HG02852 (cell line): ENCODE measurements around the gene R3HDM4.
"Not testable (repeated sequence)": the region's sequence is repeated elsewhere in the genome, so short reads cannot be mapped to it uniquely, and the experiment has no call there.

Experiments used
- ATAC-seq: cut with Tn5 transposase; IDR thresholded peaks from one replicate; pipeline ENCODE4 v1.9.1; 2021; ENCODE audit warnings: mild to moderate bottlenecking, moderate library complexity; ENCODE audit not compliant: unreplicated experiment

R3HDM4 gene

DNA sequence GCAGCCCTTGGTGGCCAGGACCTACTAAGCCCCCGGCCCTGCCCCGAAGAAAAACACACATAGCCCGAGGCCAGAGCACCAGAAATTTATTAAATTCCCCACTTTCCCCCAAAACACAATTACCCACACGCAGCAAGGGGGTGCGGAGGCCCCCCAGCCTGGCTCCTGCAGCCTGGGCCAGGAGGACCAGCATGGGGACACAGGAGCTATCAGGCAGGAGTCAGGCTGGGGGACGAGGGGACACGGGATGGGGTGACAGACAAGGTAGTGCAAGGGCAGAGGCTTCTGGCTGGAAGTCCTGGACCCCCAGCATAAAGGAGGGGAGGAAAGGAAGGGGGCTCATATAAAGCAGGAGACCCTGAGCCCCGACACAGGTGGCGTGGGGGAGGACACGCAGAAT lies 16.6 kb downstream of the R3HDM4 start:
- no peak for ATAC-seq

DNA sequence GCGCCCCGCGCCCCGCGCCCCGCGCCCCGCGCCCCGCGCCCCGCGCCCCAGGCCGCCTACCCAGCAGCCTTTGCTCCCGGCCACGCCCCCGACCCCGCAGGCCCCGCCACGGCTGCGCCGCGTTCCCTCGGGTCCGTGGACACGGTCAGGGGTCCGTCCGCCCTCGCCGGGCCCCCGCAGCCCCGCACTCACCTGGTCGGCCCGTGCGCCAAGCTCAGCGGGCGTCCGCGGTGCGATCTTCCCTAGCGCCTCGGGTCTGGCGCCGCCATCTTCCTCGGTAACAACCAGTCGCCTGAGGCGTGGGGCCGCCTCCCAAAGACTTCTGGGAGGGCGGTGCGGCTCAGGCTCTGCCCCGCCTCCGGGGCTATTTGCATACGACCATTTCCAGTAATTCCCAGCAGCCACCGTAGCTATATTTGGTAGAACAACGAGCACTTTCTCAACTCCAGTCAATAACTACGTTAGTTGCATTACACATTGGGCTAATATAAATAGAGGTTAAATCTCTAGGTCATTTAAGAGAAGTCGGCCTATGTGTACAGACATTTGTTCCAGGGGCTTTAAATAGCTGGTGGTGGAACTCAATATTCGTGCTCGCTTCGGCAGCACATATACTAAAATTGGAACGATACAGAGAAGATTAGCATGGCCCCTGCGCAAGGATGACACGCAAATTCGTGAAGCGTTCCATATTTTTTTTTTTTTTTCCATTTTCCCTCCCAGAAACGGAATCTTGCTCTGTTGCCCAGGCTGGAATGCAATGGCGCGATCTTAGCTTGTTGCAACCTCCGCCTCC lies 19.9 kb downstream of the R3HDM4 start, which contains the start of the genes MED16 and RNU6-9:
MED16 (minus strand) TSS at position 294 of the 796 bp plus-strand sequence. CDS start 2,056 bp downstream, outside the sequence.
RNU6-9 (plus strand) TSS at position 591 of the 796 bp plus-strand sequence.
- ATAC-seq = peak; percentile 71

DNA sequence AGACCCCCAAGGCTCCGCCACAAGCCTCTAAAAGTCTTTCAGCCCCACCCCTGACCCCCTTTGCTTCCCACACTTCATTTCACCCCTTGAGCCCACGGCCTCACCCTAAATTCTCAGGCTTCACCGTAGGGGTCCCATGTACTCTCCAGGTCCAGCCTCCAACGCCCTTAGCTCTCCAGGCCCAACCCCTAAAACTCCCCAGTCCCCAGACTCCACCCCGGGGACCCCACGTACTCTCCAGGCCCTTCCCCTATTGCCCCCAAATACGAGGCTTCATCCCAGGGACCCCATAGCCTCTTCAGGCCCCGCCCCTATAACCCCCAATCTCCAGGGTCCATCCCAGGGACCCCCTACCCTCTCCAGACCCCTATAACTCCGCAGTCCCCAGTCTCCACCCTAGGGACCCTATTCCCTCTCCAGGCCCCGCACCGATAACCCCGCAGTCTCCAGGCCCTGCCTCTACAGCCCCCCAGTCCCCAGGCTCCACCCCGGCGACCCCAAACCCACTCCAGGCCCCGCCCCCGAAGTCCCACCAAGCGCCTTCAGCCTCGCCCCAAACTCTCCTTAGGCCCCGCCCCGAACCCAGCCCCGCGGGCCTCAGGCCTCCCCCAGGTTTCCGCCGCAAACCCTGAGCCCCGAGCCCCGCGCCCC lies 20.7 kb downstream of the R3HDM4 start:
- peak; percentile 19 for ATAC-seq

DNA sequence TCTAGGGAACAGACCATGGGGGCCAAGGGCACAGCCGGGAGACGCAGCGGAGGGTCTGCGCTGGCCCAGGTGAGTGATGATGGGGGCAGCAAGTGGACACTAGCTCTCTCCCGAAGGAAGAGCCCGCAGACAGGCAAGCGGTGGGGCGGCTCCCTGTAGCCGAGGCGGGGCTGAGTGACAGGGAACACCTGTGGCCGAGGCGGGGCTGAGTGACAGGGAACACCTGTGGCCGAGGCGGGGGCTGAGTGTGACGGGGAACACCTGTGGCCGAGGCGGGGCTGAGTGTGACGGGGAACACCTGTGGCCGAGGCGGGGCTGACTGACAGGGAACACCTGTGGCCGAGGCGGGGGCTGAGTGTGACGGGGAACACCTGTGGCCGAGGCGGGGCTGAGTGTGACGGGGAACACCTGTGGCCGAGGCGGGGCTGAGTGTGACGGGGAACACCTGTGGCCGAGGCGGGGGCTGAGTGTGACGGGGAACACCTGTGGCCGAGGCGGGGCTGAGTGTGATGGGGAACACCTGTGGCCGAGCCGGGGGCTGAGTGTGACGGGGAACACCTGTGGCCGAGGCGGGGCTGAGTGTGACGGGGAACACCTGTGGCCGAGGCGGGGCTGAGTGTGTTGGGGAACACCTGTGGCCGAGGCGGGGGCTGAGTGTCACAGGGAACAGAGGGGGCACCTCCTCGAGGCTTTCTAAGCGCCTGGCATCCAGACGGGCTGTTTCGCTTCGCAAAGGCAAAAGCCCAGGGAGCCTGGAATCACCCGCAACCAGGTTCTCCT lies 21.4 kb downstream of the R3HDM4 start:
- not testable (repeated sequence) for ATAC-seq

DNA sequence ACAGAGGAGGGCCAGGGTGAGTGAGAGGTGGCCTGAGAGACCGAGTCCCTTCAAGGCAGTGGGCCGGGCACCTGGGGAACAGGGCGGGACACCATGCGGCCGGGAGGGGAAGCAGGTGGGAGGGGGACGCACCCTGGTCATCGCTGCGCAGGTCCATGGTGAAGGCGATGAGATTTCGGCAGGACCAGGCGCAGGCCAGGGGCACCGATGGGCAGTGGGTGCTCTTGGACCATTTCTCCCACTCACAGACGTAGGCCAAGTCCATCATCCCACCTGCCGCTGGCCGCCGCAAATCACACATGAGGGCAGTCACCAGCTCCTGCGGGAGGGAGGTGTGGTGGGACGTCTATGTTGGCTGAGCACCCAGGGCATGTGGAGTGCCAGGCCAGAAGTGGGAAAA lies 22.2 kb downstream of the R3HDM4 start:
- no peak for ATAC-seq

DNA sequence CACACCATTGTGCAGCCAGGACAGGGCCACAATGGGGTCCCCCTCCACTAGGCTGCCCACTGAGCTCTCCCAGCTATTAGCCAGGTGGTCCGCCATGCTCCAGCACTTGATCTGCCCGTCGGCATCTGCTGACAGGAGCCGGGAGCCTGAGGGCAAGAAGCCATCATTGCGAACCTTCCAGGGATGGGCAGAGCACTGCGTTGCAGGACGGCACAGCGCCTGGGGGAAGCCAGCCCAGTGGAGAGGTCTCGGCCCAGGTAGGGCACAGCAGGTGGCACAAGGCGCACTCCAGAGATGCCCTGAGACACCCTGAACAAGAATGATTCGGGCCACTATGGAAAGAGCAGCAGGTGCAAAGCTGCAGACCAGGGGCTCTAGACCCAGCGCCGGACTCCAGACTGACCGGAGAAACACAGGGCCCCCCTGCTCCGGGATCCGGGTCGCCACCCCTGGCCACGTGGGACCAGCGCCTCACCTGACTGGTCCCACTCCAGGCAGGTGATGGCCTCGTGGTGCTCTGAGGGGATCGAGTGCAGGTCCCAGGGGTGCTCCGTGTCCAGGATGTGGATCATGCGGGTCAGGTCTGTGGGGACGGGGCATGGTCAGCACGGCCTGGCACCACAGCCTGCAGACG lies 23.2 kb downstream of the R3HDM4 start:
- ATAC-seq = no peak

DNA sequence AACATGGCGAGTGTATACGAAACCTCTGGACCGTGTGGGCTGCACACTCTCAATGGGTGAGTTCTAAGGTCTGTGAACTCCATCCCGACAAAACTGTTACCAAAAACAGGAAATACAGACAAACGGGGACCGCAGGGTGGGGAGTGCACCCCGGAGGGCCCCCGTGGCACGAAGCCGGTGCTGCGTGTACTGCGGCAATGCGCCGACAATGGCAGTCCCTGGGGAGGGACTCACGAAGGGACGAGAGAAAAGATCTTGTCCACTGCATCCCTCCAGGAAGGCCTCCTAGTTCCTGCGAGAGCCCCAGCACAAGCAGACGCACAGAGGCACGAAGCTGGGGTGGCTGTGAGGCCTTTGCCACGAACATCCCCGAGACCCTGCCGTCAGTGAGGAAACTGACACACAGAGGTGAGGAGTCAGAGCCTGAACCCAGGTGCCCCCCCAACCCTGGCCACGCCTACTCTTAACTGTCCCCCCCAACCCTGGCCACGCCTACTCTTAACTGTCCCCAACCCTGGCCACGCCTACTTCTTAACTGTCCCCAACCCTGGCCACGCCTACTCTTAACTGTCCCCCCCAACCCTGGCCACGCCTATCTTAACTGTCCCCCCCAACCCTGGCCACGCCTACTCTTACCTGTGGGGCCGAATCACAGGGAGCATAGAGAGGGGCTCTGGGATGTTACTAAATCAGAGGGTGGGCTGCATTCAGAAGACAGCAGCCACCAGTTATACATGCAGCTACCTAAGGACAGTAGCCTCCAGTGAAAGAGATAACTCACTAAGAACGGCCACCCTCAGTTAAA lies 24.2 kb downstream of the R3HDM4 start:
- no peak for ATAC-seq

DNA sequence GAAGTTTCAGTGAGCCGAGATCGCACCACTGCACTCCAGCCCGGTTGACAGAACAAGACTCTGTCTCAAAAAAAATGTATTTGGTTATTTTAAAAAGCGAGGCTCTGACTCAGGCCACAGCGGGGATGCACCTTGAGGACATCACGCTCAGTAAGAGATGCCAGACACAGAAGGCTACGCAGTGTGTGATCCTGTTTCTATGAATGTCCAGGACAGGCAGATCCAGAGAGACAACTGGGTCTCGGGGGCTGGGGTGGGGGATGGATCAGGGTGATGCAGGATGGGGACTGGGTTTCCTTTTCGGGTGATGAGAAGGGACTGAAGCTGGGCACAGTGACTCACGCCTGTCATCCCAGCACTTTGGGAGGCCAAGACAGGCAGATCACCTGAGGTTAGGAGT lies 25.4 kb downstream of the R3HDM4 start:
- ATAC-seq = no peak

DNA sequence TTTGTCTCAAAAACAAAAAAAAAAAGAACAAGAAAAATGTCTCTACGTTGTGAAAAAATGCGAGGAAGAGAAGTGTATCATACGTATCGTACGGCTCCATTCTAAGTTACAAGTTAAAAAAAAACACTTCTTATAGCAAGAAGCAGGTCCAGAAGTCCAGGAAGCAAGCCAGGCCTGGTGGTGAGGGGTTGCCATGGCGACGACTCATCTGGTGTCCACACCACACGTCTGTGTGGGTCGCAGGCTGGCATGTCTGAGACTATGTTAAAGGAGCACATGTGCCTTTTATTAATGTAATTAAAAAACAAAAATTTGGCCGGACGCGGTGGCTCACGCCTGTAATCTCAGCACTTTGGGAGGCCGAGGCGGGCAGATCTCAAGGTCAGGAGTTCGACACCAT lies 25.9 kb downstream of the R3HDM4 start:
- ATAC-seq = no peak

DNA sequence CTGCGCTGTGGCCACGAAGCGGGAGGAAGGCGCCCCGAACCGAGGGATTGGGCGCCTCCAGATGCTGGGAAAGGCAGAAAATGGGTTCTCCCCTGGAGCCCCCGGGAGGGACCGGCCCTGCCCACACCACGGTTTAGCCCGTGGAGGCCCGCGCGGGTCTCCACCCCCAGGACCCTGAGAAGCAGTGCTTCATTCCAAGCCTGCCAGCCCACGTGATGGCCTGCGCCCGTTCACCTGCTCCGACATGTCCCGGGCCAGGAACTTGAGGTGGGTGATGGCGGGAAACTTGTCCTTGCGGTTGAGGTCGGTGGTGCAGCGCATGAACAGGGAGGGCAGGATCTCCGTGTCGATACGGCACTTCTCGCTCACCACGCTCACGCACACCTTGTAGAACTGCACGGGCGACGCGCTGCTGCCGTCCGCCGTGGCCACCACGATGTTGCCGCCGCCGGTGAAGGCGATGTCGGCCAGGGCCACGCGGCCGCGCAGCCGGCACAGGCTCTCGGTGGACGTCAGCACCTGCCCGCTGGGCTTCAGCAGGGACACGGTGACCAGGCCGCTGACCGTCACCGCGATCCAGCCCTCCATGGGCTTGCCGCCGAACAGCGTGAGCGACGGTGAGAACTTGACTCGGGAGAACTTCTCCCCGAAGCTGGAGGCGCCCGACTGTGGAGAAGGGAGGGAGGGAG lies 27.3 kb downstream of the R3HDM4 start:
- no peak for ATAC-seq

DNA sequence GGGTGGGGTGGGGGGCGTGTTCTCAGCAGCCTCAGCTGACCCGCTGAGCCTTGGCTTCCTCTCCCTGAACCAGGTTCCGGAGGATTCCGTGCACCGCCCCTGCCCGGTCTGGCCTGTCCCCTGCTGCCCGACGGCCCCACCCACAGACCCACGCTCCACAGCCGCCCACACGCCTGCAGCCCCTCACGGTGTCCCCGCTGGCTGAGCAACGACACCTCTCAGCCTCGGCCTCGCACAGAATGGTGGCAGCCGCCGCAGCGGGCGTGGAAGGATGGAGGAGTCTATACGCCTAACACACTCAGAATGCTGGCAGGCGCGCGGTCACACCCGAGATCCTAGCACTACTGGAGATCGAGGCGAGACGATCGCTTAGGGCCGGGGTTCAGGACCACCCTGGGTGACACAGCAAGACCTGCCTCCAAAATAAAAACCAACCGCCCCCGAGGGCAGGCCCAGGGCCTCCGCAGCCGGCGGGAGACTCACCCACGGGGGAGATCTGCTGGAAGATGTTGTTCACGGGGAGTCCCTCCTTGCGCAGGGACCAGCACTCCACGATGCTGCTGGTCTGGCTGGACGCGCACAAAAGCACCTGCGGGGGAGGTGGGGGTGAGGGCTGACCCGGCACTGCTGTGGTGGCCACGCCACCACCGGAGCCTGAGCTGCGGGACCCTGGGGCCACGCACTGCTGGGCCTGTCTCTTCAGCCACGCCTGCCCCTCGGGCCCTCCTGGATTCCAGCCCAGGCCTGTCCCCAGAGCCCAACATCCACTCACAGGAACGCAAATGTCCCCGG lies 28.4 kb downstream of the R3HDM4 start:
- ATAC-seq = no peak

DNA sequence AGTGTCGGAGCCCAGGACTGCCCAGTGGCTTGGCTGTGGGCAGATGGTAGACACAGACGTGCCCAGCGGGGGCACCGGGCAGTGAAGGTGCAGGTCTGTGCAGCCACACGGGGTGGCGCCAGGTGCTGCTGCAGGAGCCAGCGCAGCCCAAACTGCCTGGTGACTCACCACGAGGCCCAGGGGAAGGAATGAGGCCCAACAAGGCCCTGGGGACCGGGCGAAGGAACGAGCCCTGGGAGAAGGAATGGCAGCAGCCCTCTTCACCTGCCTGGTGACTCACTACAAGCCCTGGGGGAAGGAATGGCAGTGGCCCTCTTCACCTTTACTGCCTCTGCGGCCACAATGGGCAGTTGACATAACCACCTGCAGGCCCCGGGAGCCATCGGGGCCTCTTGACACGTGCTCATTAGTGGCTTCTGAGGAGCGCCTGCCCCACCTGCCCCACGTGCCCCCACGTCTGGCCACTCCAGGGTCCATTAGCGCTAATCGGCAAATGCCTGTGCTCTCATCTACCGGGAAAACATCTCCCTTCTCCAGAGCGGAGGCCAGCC lies 29.3 kb downstream of the R3HDM4 start:
- no peak for ATAC-seq

DNA sequence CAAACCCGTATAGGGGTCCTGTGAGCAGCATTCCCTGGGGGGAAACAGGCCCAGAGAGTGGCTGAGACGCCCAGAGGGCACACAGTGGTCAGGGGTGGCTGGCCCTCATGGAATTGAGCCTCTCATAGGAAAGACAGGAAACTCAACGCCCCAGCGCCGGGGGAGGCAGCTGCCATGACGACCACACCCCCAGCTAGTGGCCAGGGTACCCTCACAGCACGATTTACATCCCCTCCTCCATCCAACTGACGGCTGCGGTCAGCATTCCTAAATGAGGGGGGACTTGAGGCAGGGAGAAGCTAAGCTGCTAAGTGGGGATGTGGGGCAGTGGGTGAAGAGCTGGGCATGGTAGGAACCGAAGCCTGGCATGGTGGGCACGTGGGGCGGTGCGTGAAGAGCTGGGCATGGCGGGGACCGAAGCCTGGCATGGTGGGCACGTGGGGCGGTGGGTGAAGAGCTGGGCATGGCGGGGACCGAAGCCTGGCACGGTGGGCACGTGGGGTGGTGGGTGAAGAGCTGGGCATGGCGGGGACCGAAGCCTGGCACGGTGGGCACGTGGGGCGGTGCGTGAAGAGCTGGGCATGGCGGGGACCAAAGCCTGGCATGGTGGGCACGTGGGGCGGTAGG lies 30.0 kb downstream of the R3HDM4 start:
- no peak for ATAC-seq

DNA sequence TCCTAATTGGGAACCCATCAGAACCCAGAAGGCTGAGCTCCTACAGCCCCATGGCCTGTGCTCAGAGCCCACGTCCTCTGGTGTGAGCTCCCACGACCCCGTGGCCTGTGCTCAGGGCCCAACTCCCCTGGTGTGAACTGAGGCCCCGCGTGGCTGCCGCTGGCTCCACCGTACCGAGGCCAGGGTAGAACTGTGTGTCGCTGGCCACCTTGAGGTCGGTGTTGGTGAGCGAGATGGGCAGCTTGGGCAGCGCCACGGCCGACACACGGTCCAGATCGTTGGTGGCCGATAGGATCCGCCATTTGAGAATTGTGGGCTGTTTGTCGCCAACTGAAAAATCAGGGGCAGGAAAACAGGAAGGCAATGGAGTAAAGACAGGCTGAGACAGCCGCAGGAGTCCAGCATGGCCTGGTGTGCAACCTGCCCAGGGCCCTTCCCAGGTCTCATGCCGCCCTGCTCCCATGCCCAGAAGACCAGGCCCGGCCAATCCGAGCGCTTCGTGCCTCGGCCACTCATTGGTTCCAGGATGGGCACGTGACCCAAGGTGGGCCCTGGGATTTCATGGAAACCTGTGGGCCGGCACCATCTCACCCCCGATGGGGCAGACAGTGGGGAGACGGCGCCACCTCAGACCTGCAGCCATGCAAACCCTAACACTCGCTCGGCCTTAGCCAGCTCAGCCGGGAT lies 31.5 kb downstream of the R3HDM4 start:
- ATAC-seq = no peak

DNA sequence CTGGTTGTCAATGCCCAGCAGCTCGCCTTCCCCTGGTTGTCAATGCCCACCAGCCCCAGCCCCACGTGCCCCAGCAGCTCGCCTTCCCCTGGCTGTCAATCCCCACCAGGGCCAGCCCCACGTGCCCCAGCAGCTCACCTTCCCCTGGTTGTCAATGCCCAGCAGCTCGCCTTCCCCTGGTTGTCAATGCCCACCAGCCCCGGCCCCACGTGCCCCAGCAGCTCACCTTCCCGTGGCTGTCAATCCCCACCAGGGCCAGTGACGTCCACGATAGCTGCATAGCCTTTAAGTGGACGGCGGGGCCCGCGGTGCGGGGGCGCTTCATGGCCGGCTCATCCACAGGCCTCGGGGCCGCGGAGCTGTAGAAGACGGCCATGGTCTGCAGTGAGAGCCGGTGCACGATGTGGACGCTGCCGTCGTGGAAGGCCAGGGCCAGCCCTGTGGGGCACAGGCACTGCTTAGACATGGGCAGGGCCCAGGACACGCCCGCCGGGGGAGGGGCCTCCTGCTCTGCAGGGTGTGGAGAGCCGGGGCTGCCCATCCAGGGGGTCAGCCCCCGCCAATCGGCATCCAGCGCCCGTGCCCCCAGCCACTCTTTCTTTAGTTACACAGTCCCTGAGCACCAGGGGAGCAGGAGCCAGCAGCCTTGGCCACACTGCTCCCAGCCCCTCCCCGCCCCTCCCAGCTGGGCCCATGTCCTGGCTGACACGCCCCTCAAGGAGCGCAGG lies 33.1 kb downstream of the R3HDM4 start:
- ATAC-seq = no peak

DNA sequence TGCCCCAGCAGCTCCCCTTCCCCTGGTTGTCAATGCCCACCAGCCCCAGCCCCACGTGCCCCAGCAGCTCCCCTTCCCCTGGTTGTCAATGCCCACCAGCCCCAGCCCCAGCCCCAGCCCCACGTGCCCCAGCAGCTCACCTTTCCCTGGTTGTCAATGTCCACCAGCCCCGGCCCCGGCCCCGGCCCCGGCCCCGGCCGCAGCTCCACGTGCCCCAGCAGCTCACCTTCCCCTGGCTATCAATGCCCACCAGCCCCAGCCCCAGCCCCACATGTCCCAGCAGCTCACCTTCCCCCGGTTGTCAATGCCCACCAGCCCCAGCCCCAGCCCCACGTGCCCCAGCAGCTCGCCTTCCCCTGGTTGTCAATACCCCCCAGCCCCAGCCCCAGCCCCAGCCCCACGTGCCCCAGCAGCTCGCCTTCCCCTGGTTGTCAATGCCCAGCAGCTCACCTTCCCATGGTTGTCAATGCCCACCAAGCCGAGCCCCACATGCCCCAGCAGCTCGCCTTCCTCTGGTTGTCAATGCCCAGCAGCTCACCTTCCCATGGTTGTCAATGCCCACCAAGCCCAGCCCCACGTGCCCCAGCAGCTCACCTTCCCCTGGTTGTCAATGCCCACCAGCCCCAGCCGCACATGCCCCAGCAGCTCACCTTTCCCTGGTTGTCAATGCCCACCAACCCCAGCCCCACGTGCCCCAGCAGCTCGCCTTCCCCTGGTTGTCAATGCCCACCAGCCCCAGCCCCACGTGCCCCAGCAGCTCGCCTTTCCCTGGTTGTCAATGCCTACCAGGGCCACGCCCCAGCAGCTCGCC lies 34.1 kb downstream of the R3HDM4 start:
- not testable (repeated sequence) for ATAC-seq
